Cortex of kidney (tissue), 1 donor: Measurements from ENCODE around the gene NAPB.
A peak's percentile ranks its signal among the peaks of the same experiment; 100 is the strongest.
"Not testable (repeated sequence)": the region's sequence is repeated elsewhere in the genome, so short reads cannot be mapped to it uniquely, and the experiment has no call there.

Source experiments
- DNase-seq: peaks from one replicate; lab custom pipeline; 2025; lab: John Stamatoyannopoulos, UW

The NAPB gene

GRCh38 chr20:23367770-23368169, 53.5 kb downstream of the NAPB start:
- DNase-seq: no peak

- DNase-seq: no peak
Measured at GRCh38 chr20:23366384-23366783, 54.9 kb downstream of the NAPB start.

GRCh38 chr20:23365390-23366165, 55.7 kb downstream of the NAPB start:
- DNase-seq: no peak

DNA sequence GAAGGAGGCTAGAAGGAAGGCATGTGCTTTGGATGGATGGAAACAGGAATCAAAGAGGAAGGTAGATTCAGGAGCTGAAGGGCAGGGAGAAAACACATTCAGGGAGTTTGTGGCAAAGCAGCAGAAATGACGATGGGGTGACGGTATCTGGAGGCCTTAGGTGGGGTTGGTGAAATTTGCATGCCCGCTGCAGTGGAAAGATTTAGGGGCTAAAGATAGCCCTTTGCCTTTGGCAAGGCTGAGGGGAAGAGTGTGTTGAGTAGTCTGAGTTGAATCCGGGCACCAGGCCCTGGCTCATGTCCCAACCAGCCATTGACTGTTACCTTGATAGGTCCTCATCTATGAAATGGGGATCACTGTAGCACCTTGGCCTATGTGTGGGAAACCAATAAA, 58.0 kb downstream of the NAPB start:
- DNase-seq: no peak

DNA sequence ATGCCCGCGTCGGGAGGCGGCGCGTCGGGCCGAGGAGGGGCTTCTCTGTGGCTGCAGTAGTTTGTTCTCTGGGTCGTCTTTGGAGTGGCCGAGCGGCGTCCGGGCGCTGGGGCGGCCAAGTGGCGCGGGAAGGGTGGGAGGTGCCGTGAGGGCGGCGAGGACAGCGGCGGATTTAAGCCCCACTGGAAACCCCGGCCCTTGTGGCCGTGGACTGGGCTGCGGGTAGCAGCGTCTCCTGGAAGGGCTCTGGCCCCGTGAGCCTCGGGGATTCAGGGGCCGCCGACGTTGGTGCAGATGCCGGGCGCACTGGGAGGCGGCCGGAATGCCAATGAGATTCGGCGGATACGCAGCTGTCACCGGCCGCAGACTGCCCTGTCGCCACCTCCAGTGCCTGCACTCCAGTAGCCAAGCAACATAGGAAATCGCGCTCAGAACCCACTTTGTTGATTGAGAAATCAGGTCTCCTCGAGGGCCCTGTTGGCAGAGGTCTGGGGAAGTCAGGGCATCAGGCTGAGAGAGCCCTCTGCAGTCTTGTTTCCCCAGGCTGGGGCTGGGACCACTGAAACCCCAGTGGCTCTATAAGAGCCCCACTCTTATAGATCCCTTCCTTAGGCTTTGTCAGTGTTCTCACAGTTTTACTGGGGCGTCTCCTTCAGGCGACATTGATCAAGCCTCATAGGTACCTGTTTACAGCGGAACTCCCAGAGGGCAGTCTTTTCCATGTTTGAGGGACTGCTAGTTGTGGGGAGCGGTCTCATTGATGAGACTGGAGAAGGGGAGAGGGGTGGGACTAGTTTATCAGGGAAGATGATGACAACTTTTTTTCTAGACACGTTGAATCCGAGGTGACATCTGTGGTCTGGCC, 58.7 kb downstream of the NAPB start:
- DNase-seq: no peak

DNA sequence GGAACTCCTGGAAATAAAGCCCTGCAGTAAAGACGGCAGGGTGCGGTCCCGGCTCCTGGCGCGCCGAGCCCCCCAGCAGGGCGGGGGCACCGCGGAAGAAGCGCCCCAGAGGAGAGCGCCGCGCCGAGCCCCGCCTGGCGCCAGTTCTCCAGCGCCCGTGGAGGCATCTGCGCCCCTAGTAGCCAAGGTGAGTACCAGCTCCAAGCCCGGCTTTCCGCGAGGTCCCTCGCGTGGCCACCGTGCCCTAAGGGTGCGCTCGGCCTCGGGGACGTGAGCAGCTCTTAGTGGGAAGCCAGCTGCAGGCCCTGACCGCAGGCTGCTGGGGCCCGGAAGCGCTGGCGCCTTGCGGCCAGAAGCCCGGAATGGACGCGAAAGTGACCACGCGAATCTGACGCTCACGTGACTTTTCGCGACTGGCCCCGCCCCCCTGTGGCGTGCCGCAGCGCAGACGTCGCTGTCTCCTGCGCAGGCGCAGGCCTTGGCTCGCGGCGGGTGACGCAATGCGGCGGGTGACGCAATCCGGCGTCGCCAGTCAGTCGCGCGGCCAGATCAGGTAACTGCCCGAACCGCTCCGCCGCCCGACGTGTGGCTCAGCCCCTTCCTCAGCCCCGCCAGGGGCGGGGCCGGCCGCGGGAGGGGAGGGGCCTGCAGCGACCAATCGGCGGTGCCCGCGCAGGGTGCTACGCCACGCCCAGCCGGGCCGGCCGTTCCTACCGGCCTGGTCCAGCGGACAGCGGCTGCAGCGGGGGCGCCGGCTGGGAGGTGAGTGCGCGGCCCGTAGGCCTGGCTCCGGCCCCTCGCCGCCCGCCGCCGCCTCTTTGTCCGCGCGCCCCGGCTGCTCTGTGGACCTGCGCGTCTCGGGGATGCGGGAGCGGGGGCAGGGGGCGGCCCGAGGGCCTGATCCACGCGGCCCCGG, 59.6 kb downstream of the NAPB start, which contains the start of gene GZF1:
TSS of gene GZF1 (plus strand) at position 707 of the 916 bp plus-strand sequence. CDS start 2,202 bp downstream, outside the sequence.
- peak; percentile 95 for DNase-seq

DNA sequence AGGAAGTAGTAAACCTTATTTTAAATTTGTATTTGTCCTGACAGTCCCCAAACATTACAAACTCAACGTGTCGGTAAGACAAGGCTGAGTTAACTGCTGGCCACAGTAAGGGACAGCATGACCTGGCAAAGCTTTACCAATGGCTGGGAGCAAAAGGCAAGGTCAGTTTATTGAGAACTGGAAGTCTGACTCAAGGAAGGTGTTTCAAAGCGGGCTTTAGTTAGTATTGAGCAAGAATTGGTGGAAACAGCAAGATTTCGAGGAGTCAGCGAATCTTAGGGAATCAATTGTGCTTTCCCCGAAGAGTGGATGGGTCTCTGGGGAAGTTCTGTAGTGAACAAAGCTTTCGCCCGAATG, 60.2 kb downstream of the NAPB start:
- DNase-seq: no peak

GRCh38 chr20:23360531-23360930, 60.8 kb downstream of the NAPB start:
- DNase-seq: no peak

DNA sequence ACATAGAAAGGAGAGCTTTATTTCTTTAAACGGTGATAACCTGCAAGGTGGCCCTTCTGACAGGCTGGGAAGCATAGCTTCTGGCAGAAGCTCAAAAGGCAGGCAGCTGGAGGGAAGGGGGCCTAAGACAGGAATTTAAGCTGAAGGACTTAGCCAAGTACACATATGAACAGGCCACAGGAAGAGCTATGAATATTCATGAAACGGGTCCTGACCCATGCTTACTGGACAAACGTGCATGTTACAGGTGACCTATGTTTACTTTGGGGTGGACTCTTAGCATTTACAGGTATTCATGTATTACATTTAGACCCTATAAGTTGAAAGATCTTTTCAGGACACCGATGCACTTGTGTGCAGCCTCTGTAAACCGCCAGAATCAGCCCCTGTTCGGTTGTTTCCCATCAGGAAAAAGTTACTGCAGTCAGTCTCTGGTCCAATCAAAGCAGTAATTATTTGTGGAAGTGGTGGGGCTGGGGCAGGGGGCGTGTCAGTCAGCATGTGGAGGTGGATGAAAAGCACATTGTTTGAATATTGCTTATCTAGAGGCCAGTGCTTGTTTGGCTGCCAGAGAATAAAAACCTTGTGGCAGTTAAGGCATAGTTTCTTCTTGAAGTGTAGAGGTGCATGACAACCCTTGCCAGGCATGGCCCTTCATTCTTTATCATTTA, 62.2 kb downstream of the NAPB start:
- DNase-seq: no peak

DNA sequence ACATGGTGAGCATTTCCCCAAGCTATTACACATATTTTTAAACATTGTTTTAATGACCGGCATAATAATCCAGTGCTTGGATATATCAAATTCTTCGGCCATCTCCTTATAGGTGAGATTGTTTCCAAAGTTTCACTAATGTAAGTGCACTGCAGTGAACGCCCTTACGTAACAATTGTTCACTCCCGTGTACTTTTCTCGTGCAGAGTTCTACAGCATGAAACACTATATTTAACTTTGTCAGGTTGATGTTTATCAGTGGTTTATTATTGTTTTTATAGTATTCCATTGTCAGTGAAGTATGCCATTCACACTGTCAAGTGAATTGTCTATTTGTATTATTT, 62.8 kb downstream of the NAPB start:
- no peak for DNase-seq

DNA sequence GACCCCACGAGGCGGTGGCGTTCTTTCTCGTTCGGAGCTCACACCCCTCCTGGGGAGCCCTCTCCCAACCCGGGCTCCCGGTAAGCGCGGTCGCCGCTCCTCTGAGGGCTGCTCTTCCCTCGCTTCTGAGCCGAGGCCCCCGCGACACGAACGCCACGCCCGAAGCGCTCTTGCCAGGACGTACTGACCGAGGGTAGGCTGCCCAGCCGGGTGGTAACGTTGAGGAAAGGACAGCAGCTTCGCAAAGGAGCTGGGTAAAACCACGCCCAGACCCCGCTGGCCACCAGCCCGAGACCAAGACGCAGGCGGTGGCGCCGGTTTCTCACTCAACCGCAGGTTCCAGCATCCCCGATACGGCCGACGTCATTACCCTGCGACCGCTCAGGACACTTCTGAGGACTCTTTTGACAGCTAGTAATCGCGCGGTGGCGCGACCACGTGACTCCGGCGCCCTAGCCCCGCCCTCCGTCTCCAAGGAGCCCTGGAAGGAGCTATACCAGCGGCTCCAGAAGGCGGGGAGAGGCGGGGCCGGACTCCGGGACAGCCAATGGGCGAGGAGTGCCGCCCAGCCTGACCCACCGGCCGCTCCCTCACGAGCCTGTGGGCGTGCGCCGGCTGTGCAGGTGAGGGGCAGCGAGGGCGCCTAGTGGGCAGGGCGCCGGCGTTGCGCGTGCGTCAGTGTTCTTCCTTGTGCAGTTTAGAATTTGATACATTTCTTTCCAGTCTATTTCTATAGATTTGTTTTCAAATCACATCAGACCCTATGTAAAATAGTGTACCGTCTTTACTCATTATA, 63.3 kb downstream of the NAPB start:
- peak; percentile 75 for DNase-seq

DNA sequence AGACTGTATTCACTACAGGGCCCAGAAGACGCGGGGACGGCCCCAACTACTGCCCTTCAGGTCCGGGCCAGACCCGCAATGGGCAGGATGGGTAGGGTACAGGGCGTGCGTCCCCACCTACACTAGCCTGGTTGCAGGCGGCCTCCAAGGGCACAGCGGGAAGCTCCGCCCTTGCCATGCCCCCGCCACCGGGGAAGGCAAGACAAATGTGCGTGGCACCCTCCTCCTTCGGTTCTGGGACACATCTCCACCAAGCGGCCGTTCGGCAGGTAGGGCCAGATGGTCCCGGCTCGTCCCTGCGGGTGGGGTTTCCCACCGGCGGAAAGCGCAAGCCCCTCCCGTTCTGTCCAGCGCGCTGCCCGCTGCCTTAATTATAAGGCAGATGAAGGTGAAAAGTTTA, 65.1 kb downstream of the NAPB start:
- DNase-seq: no peak

- no peak for DNase-seq
Measured at GRCh38 chr20:23350904-23351838, 70.1 kb downstream of the NAPB start.

- peak; percentile 79 for DNase-seq
Measured at GRCh38 chr20:23350196-23350903, 70.9 kb downstream of the NAPB start, which contains the start of gene NXT1. Gene NXT1 (plus strand): TSS chr20:23350791. CDS start chr20:23354042, 3,251 bp downstream.

DNA sequence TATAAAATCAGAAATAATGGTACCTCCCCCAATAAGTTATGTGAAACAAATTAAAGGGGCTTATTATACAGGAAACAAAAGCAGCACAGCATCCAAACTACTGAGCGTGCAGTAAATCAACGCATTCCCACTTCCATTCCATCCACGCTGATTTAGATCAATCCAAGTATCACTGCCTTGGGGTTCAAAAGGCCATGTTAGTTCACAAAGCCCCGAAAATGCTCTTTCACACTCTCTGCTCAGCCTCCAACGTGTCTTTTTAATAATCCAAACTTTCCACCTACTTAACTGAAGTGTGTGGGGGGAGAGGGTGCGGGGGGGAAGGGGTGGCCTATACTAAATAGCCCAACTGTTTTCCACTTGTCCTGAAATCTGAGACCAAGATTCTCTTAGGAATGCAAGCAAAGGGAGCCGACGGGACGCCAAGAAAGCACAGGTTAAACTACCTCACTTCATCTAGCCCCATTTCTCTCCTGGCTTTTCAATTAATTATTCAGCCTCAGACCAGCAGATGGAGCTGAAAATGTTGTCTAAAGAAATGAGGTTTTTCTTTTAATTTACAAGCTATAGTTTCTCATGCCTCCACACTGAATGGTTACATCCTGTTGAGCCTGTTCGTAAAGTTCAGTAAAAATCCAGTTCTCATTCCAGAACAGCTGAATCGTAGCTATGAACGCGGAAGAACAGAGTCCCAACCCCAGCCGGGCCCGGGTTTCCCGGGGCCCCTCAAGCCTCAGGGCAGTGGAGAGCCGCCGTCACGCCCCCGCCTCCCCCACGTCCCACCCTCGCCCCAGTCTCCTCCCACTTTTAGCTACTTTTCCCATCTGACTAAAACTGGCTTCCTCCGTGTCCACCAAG, 71.7 kb downstream of the NAPB start:
- no peak for DNase-seq

- DNase-seq: not testable (repeated sequence)
Measured at GRCh38 chr20:23348510-23348909, 72.8 kb downstream of the NAPB start.

GRCh38 chr20:23347791-23348190, 73.5 kb downstream of the NAPB start:
- no peak for DNase-seq

DNA sequence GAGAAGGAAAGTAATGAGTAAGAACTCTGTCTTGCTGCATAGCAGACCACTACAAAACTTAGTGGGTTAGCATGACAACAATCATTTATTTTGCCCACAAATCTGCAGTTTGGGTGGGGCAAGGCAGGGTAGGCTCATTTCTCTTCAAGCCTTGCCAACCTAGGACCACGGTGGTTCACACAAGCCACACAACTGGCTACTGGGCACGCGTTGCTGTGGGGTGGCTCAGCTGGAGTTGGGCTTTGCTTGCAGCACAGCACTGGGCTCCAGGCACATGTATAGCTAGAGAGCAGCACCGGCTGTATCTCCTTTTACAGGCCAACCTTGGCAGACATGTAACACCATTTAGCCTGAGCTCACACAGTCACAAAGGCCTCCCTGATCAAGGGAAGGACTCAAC, 75.3 kb downstream of the NAPB start:
- DNase-seq: no peak
